Fibroblast of lung (primary cell): ENCODE data around the gene LRG1.

Experiments
- CTCF ChIP-seq, 2 donors: IDR thresholded peaks in 1 of 2; conservative IDR thresholded peaks in 1 of 2; 1 replicate in 1 of 2; 2 replicates in 1 of 2; pipeline ENCODE4 v1.5.1; 2011 to 2012; ENCODE audit warnings: low read length in 2 of 2, control low read depth in 1 of 2, inconsistent platforms in 1 of 2, low read depth in 1 of 2, mild to moderate bottlenecking in 1 of 2
- EZH2 ChIP-seq: IDR thresholded peaks from 2 replicates; pipeline ENCODE4 v1.5.1; 2012; ENCODE audit warnings: low read length, control low read depth, mild to moderate bottlenecking; ENCODE audit errors: missing control alignments

DNA sequence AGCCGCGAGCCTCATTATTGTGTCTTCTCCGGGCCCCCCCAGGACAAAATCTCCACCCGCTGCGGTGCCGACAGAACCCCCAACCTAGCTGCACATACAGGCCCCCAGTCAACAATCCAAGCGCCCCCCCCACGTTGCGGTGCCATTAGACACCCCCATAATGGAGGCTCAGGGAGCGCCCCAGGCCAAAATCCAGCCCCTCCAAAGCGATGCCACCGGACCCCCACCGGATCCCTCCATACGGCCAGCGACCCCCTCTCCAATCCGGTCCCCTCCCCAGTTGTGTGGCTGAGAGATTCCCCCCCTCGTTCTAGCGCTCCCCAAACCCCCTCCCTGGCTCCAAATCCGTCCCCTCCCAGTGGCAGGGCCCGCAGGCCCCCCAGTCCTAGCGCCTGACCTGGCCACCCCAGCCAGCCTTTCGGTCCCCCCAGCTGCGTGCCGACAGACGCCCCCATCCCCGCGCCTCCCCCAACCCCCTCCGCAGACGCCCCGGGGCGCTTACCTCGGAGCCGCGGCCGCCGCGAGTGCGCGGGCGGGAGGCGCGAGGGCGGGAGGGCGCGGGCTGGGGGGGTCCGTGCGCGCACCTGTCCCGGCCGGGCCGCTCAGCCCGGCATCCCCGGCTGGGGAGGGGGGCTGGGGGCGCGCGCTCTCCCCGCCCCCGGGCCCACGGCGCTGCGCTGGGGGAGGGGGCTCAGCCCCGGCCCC is 41.3 kb upstream of the LRG1 start:
- TF ChIP-seq EZH2 (peak; percentile 70), CTCF (conservative IDR thresholded peaks at IDR 0.05 in 1 of 2, IDR thresholded peaks at IDR 0.05 in 1 of 2; ENCODE audit: low read depth in 1 of 2, low read length in 2 of 2) (no peak)
